ENCODE data around the gene GTF2E1.

DNA sequence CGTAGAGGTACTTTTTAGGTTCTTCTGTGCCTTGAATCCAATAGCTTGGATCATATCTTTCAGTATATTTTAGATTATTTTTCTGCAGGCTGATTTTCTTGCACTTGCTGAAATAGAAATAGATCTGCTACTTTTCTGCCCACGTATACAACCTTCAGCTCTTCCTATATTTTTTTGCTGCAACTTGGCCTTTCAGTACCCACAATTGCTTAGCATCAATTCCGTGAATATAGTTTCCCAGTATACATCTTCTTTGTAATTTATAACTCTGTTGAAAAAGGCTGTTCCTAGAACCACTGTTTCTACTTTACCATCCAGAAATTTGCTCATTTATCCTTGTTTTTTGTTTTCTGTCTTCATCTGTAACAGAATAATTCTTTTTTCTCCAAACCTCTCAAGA, 36.2 kb downstream of the GTF2E1 start:
- TF ChIP-seq, protein P1, sequence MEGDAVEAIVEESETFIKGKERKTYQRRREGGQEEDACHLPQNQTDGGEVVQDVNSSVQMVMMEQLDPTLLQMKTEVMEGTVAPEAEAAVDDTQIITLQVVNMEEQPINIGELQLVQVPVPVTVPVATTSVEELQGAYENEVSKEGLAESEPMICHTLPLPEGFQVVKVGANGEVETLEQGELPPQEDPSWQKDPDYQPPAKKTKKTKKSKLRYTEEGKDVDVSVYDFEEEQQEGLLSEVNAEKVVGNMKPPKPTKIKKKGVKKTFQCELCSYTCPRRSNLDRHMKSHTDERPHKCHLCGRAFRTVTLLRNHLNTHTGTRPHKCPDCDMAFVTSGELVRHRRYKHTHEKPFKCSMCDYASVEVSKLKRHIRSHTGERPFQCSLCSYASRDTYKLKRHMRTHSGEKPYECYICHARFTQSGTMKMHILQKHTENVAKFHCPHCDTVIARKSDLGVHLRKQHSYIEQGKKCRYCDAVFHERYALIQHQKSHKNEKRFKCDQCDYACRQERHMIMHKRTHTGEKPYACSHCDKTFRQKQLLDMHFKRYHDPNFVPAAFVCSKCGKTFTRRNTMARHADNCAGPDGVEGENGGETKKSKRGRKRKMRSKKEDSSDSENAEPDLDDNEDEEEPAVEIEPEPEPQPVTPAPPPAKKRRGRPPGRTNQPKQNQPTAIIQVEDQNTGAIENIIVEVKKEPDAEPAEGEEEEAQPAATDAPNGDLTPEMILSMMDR (IDR thresholded peaks at IDR 0.05): no peak
- TF ChIP-seq POLR2A (IDR thresholded peaks at IDR 0.05): no peak

Data from esophagus squamous epithelium (tissue), 4 donors.